DMS 273 (cell line): ENCODE data around the gene EFCAB11.

Experiments
- DNase-seq: peaks from one replicate; lab custom pipeline; 2025; ENCODE audit not compliant: unreplicated experiment; lab: John Stamatoyannopoulos, UW

EFCAB11 gene

GRCh38 chr14:89954070-89955021, at the start of gene EFCAB11:
Gene EFCAB11, minus strand, starts transcription at chr14:89954730. Its CDS starts 70 bp downstream, at chr14:89954660.
- DNase-seq = peak; percentile 99

GRCh38 chr14:90003526-90004307, 49.2 kb upstream of the EFCAB11 start:
- DNase-seq = no peak

GRCh38 chr14:90000935-90001334, 46.4 kb upstream of the EFCAB11 start:
- DNase-seq = no peak

GRCh38 chr14:89996963-89997362, 42.4 kb upstream of the EFCAB11 start:
- DNase-seq = no peak

- no peak for DNase-seq
Measured at GRCh38 chr14:89992273-89992672, 37.7 kb upstream of the EFCAB11 start.

GRCh38 chr14:89990623-89991275, 36.2 kb upstream of the EFCAB11 start:
- DNase-seq = no peak

GRCh38 chr14:89990218-89990617, 35.7 kb upstream of the EFCAB11 start:
- no peak for DNase-seq

GRCh38 chr14:89988787-89989186, 34.3 kb upstream of the EFCAB11 start:
- no peak for DNase-seq

- no peak for DNase-seq
Measured at GRCh38 chr14:89987161-89987475, 32.6 kb upstream of the EFCAB11 start.

- DNase-seq = no peak
Measured at GRCh38 chr14:89986462-89987160, 32.1 kb upstream of the EFCAB11 start.

- DNase-seq = no peak
Measured at GRCh38 chr14:89983375-89983774, 28.8 kb upstream of the EFCAB11 start.

GRCh38 chr14:89978656-89979055, 24.1 kb upstream of the EFCAB11 start:
- no peak for DNase-seq

GRCh38 chr14:89977668-89978067, 23.1 kb upstream of the EFCAB11 start:
- no peak for DNase-seq

- peak; percentile 76 for DNase-seq
Measured at GRCh38 chr14:89973234-89973823, 18.8 kb upstream of the EFCAB11 start.

- DNase-seq = no peak
Measured at GRCh38 chr14:89965839-89966238, 11.3 kb upstream of the EFCAB11 start.

GRCh38 chr14:89963288-89963978, 8.9 kb upstream of the EFCAB11 start:
- DNase-seq = no peak

- no peak for DNase-seq
Measured at GRCh38 chr14:89960914-89961313, 6.4 kb upstream of the EFCAB11 start.

- no peak for DNase-seq
Measured at GRCh38 chr14:89959853-89960445, 5.4 kb upstream of the EFCAB11 start.

- no peak for DNase-seq
Measured at GRCh38 chr14:89958966-89959365, 4.4 kb upstream of the EFCAB11 start.

- peak; percentile 12 for DNase-seq
Measured at GRCh38 chr14:89957791-89958190, 3.3 kb upstream of the EFCAB11 start.
